Left ventricle myocardium inferior (tissue), 1 donor: ENCODE results near the gene PIAS1. TPM values are rescaled to one million over a fixed set of nuclear protein-coding genes. Genes with fewer than 3 reads are reported as not detected.

ENCODE experiments used
- DNase-seq: peaks from one replicate; pipeline ENCODE4 v3.0.0-alpha.2; 2020
- H3K27ac ChIP-seq: fragments of 200-600 bp; replicated peaks from 2 replicates; pipeline ENCODE4 v1.8.0; 2021
- H3K27me3 ChIP-seq: fragments of 200-600 bp; 2 replicates; pipeline ENCODE4 v1.8.0; 2021; ENCODE audit warnings: low read depth
- H3K36me3 ChIP-seq: fragments of 200-600 bp; 2 replicates; pipeline ENCODE4 v1.8.0; 2021
- H3K4me1 ChIP-seq: fragments of 200-600 bp; 2 replicates; pipeline ENCODE4 v1.8.0; 2021
- H3K4me3 ChIP-seq: fragments of 200-600 bp; 2 replicates; pipeline ENCODE4 v1.8.0; 2021; ENCODE audit warnings: mild to moderate bottlenecking, moderate library complexity
- H3K9me3 ChIP-seq: fragments of 200-600 bp; replicated peaks from 2 replicates; pipeline ENCODE4 v1.8.0; 2021
- intact Hi-C: fragments of 100-400 bp; cut with micrococcal nuclease; formaldehyde crosslinking; loops from one replicate; pipeline ENCODE4 v1.11.0; 2022
- total RNA-seq: library from RNA; stranded (reverse); fragmentation: NEBNext Ultra II Directional; extraction: Animal tissue kit (Norgen Biotek cat#: 25700); gene quantifications from one replicate; pipeline ENCODE4 v1.2.1, GENCODE V29; 2021
- TF ChIP-seq, protein P1 (sequence below): fragments of 200-600 bp; IDR thresholded peaks from 2 replicates; pipeline ENCODE4 v1.8.0; 2021; ENCODE audit warnings: antibody characterized with exemption, mild to moderate bottlenecking, borderline replicate concordance
- donor health status: DM: no; HTN: yes; CAD: no; lungs with severe emphysema.

Gene PIAS1
- total RNA-seq, 1 donor from 2014 or later, result 29.9 TPM

DNA sequence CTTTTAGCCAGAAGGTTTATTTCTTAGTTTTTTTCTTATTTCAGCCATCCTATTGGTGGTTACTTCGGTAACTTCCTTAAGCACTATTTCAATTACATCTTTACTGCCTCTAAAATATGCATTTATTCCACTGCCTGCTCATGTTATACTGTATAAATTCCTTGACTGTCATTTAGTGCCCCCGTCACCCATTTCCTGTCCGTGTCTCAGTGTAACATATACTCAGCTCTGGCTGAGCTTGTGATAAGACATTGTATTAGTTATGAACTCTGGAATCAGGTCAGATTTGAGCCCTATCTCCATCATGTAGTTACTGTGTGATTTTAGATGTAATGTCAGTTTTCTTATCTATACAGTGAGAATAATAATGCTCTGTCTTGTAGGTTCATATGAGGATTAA lies 24.2 kb downstream of the PIAS1 start:
- DNase-seq, result no peak
- no peak overlapping the region for H3K4me3 ChIP-seq
- H3K27ac ChIP-seq, result no peak overlapping the region
- no peaks in the 10 kb centered on the region for H3K9me3 ChIP-seq
- TF ChIP-seq, protein P1, sequence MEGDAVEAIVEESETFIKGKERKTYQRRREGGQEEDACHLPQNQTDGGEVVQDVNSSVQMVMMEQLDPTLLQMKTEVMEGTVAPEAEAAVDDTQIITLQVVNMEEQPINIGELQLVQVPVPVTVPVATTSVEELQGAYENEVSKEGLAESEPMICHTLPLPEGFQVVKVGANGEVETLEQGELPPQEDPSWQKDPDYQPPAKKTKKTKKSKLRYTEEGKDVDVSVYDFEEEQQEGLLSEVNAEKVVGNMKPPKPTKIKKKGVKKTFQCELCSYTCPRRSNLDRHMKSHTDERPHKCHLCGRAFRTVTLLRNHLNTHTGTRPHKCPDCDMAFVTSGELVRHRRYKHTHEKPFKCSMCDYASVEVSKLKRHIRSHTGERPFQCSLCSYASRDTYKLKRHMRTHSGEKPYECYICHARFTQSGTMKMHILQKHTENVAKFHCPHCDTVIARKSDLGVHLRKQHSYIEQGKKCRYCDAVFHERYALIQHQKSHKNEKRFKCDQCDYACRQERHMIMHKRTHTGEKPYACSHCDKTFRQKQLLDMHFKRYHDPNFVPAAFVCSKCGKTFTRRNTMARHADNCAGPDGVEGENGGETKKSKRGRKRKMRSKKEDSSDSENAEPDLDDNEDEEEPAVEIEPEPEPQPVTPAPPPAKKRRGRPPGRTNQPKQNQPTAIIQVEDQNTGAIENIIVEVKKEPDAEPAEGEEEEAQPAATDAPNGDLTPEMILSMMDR, result no peak
- intact Hi-C loops, result no loop called here
- no peaks in the 10 kb centered on the region for H3K36me3 ChIP-seq
- H3K27me3 ChIP-seq, result no peaks in the 10 kb centered on the region
- H3K4me1 ChIP-seq, result peaks cover 80% of the 10 kb centered on the region

DNA sequence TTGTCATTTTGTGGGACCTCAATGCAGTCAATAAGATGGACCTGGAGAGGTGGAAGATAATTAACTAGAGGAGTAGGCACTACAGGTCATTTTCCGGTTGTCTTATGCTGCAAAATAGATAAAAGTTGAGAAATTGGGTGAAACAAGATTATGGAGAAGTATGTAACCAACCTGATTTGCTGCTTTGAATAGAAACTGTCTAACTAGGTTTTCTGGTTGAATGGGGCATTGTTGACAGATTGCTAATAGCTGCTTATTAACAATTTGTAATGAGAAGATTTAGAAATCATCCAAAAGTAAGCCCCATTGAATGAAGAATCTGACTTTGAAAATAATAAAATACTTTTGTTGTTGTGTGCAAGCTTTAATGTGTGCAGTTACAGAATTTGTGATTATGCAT lies 26.2 kb downstream of the PIAS1 start:
- TF ChIP-seq, protein P1, result no peak
- H3K4me1 ChIP-seq, result peaks cover 94% of the 10 kb centered on the region
- H3K9me3 ChIP-seq, result no peaks in the 10 kb centered on the region
- intact Hi-C loops, result no loop called here
- DNase-seq, result no peak
- no peak overlapping the region for H3K27ac ChIP-seq
- no peak overlapping the region for H3K4me3 ChIP-seq
- H3K27me3 ChIP-seq, result no peaks in the 10 kb centered on the region
- no peaks in the 10 kb centered on the region for H3K36me3 ChIP-seq

DNA sequence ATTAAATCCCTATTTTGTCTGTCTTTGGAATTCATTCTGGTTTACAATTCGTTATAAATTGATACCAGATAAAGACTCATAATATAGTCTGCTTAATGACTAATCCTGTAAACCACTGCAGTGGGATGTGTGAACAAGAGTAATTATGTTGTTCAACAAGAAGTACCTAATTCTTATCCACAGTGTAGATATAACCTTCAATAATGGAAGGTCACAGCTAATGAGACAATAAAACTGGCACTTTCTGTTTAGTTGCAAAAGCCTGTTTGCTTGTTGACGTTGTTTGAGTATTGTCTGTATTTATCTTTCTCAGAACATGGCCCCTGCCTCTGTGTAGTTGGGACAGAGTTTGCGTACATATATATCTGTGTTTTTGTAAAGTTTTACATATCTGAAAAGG lies 26.7 kb downstream of the PIAS1 start:
- TF ChIP-seq, protein P1, result no peak
- Histone ChIP-seq H3K36me3 (no peaks in the 10 kb centered on the region), H3K27ac (no peak overlapping the region), H3K9me3 (no peaks in the 10 kb centered on the region), H3K4me3 (no peak overlapping the region), H3K27me3 (no peaks in the 10 kb centered on the region), H3K4me1 (peaks cover 96% of the 10 kb centered on the region)
- intact Hi-C loops, result no loop called here
- no peak for DNase-seq

DNA sequence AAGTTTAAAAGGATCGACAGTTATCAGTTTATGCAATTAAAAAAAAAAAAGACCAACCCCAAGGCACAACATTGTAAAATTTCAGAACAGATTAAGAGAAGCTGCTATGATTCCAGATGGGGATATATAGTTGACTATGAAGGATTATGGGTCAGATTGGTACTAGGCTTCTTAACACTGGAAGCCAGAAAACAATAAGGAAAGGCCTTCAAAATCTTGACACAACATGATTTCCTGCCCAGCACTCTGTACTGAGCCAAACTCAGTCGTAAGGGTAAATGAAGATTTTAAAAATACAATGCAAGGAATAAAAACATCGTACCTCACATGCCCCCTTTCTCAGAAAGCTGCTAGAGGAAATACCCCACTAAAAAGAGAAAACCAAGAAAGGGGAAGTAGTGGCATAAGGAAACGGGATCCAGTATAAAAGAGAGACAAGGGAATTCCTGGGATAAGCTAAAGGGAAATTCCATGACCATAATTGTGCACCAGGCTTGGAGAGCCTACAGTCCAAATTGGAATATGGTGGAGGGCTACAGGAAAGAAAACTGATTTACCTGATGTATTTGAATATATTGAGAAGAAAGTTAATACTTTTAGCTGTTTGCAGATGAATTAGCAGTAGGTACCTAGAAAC lies 27.9 kb downstream of the PIAS1 start:
- intact Hi-C loops, result no loop called here
- Histone ChIP-seq H3K36me3 (peaks cover 7% of the 10 kb centered on the region), H3K9me3 (no peaks in the 10 kb centered on the region), H3K27ac (peak overlapping the region; percentile 12), H3K4me3 (no peak overlapping the region), H3K27me3 (no peaks in the 10 kb centered on the region), H3K4me1 (peaks cover 89% of the 10 kb centered on the region)
- TF ChIP-seq, protein P1, result no peak
- DNase-seq, result no peak

DNA sequence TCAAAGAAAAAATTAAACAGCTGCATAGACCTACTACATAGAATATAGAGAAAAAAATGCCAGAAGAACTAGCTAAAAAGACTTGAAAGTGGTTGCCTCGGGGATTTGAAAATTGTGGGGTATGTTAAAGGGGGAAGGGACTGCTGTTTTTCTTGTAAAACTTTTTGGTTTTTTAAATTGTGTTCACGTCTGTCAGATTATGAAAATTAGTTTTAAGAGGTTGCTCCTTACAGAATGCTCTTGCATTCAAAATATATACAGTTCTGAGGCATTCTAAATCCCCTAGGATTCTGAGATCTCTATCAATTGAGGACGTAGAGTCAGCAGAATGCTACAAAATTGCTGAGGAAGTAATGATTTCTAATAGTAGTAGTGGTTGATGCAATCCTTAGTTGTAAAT lies 28.6 kb downstream of the PIAS1 start:
- Histone ChIP-seq H3K4me1 (peaks cover 81% of the 10 kb centered on the region), H3K9me3 (no peaks in the 10 kb centered on the region), H3K27ac (no peak overlapping the region), H3K4me3 (no peak overlapping the region), H3K27me3 (no peaks in the 10 kb centered on the region), H3K36me3 (peaks cover 7% of the 10 kb centered on the region)
- intact Hi-C loops, result no loop called here
- no peak for DNase-seq
- TF ChIP-seq, protein P1, result no peak

DNA sequence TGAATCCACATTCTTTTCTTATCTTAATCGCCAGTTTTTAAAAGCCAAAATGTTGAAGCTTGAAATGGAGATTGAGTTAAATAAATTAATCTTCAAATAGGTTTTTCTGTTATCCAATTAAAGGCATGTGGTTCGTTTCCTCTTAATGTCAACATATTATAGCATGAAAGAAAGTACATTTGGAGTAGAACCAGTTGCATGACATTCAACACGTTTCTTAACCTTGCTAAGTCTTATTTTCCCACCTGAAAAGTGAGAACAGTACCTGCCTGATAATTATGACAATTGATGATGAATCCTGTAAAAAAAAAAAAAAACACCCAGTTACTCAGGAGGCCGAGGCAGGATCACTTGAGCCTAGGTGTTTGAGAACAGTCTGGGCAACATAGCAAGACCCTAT lies 29.3 kb downstream of the PIAS1 start:
- no peak for DNase-seq
- H3K27me3 ChIP-seq, result no peaks in the 10 kb centered on the region
- intact Hi-C loops, result no loop called here
- no peak overlapping the region for H3K27ac ChIP-seq
- no peaks in the 10 kb centered on the region for H3K9me3 ChIP-seq
- peaks cover 74% of the 10 kb centered on the region for H3K4me1 ChIP-seq
- H3K36me3 ChIP-seq, result peaks cover 7% of the 10 kb centered on the region
- H3K4me3 ChIP-seq, result no peak overlapping the region
- TF ChIP-seq, protein P1, result no peak
